ENCODE measurements around the gene PYHIN1. TPM values are rescaled to one million over a fixed set of nuclear protein-coding genes. Genes with fewer than 3 reads are reported as not detected.

Gene PYHIN1
- total RNA-seq, 1 experiment from 2014 or later: not detected

DNA sequence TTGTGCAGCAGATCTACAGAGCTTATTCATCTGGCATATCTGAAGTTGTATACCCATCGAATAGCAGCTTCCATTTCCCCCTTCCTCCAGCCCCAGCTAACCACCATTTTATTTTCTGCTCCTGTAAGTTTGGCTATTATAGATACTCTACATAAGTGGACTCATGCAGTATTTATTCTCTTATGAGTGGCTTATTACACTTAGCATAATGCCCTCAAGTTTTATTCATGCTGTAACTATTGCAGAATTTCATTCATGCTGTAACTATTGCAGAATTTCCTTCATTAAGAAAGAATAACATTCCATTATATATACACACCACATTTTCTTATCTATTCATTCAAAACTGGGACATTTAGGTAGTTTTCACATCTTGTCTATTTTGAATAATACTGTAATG is 47.9 kb downstream of the PYHIN1 start:
- H3K9me3 ChIP-seq (ENCODE audit: control insufficient read depth in 1 of 2, insufficient read depth in 1 of 2, low read depth in 1 of 2, low read length in 2 of 2): no peaks in the 10 kb centered on the region
- POLR2A ChIA-PET: no interaction called here
- H3K9ac ChIP-seq (ENCODE audit: low read length): no peak overlapping the region
- H3K4me3 ChIP-seq (replicated peaks in 1 of 2; ENCODE audit: low read depth in 1 of 2, low read length in 2 of 2): no peak overlapping the region
- no peaks in the 10 kb centered on the region for H3K27me3 ChIP-seq (ENCODE audit: insufficient read depth, low read length)
- no peaks in the 10 kb centered on the region for H3K9me2 ChIP-seq (ENCODE audit: insufficient read depth)
- CTCF ChIA-PET: no interaction called here
- no peak overlapping the region for H3K4me2 ChIP-seq (ENCODE audit: low read length)
- no peak overlapping the region for H2AFZ ChIP-seq (ENCODE audit: low read depth, low read length, poor library complexity, severe bottlenecking)
- no peak overlapping the region for H3K27ac ChIP-seq (ENCODE audit: low read depth, low read length)
- intact Hi-C loops (cut with micrococcal nuclease): loop anchor here (5.0 kb wide), 1 partner anchor 87 kb away; no protein-coding TSS in a partner anchor
- H3K79me2 ChIP-seq (ENCODE audit: insufficient read depth, low read length): no peaks in the 10 kb centered on the region
- DNase-seq (ENCODE audit: low read depth, low spot score): no peak
- H3K36me3 ChIP-seq (ENCODE audit: control insufficient read depth in 1 of 2, insufficient read depth in 2 of 2, low read length in 2 of 2): no peaks in the 10 kb centered on the region
- no peaks in the 10 kb centered on the region for H3K4me1 ChIP-seq (ENCODE audit: control insufficient read depth in 1 of 2, insufficient read depth in 2 of 2, low read length in 2 of 2)
- no peaks in the 10 kb centered on the region for H4K20me1 ChIP-seq (ENCODE audit: insufficient read depth)
- no peak for ATAC-seq
- TF ChIP-seq ZNF274 (IDR thresholded peaks at IDR 0.05; ENCODE audit: low read depth, low read length) (no peak), SIN3A (IDR thresholded peaks at IDR 0.05; ENCODE audit: low read depth) (no peak), TCF7L2 (IDR thresholded peaks at IDR 0.05; ENCODE audit: borderline replicate concordance, extremely low read depth, insufficient read depth, insufficient read length) (no peak), ELF1 (IDR thresholded peaks at IDR 0.05; ENCODE audit: borderline replicate concordance, low read depth) (no peak), CEBPB (IDR thresholded peaks at IDR 0.05; ENCODE audit: low read depth) (no peak), ZFX (IDR thresholded peaks at IDR 0.05) (no peak), EZH2 (IDR thresholded peaks at IDR 0.05) (no peak), CBX3 (IDR thresholded peaks at IDR 0.05; ENCODE audit: low read depth) (no peak), EGR1 (IDR thresholded peaks at IDR 0.05; ENCODE audit: low read depth) (no peak), YY1 (IDR thresholded peaks at IDR 0.05; ENCODE audit: extremely low read depth, insufficient replicate concordance, low read depth, low read length) (no peak), RAD21 (IDR thresholded peaks at IDR 0.05; ENCODE audit: low read depth) (no peak), SP1 (IDR thresholded peaks at IDR 0.05; ENCODE audit: low read depth) (no peak), POLR2A (IDR thresholded peaks at IDR 0.05; ENCODE audit: borderline replicate concordance, extremely low read depth, insufficient read depth, insufficient read length) (no peak), EZH2phosphoT487 (IDR thresholded peaks at IDR 0.05; ENCODE audit: borderline replicate concordance) (no peak)
- TF ChIP-seq, protein P1, sequence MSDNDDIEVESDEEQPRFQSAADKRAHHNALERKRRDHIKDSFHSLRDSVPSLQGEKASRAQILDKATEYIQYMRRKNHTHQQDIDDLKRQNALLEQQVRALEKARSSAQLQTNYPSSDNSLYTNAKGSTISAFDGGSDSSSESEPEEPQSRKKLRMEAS (IDR thresholded peaks at IDR 0.05): no peak
- TF ChIP-seq, protein P2, sequence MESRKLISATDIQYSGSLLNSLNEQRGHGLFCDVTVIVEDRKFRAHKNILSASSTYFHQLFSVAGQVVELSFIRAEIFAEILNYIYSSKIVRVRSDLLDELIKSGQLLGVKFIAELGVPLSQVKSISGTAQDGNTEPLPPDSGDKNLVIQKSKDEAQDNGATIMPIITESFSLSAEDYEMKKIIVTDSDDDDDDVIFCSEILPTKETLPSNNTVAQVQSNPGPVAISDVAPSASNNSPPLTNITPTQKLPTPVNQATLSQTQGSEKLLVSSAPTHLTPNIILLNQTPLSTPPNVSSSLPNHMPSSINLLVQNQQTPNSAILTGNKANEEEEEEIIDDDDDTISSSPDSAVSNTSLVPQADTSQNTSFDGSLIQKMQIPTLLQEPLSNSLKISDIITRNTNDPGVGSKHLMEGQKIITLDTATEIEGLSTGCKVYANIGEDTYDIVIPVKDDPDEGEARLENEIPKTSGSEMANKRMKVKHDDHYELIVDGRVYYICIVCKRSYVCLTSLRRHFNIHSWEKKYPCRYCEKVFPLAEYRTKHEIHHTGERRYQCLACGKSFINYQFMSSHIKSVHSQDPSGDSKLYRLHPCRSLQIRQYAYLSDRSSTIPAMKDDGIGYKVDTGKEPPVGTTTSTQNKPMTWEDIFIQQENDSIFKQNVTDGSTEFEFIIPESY (IDR thresholded peaks at IDR 0.05; ENCODE audit: extremely low read depth, insufficient replicate concordance, low read length): no peak
- TF ChIP-seq, protein P3, sequence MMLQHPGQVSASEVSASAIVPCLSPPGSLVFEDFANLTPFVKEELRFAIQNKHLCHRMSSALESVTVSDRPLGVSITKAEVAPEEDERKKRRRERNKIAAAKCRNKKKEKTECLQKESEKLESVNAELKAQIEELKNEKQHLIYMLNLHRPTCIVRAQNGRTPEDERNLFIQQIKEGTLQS (IDR thresholded peaks at IDR 0.05): no peak
- BruUV-seq (replicated peaks): no TSS peak
- RAD21 ChIA-PET (ENCODE audit: low non-redundant PET in 1 of 2, low total read pairs in 2 of 2, uncharacterized antibody in 2 of 2, unreplicated experiment in 2 of 2): no interaction called here
